ENCODE data around the gene GPI. TPM values are rescaled to one million over a fixed set of nuclear protein-coding genes. Genes with fewer than 3 reads are reported as not detected.

Gene GPI
- total RNA-seq, 1 experiment from 2014 or later, result 263 TPM

GRCh38 chr19:34364462-34364829, 550 bp upstream of the GPI start:
- Histone ChIP-seq H4K20me1 (ENCODE audit: low read length) (peaks cover 21% of the 10 kb centered on the region; the same call in 1 of the 2 replicates), H3K4me2 (ENCODE audit: low read length) (peak overlapping the region; percentile 96), H3K9me2 (replicated peaks; ENCODE audit: low read length) (no peaks in the 10 kb centered on the region), H3K9me3 (ENCODE audit: low read length) (no peaks in the 10 kb centered on the region), H3K36me3 (ENCODE audit: low read depth, low read length) (peaks cover 23% of the 10 kb centered on the region), H3F3A (ENCODE audit: low read length, unreplicated experiment) (no peaks in the 10 kb centered on the region), H3K27ac (ENCODE audit: low read length) (no peak overlapping the region), H3K4me3 (ENCODE audit: low read length) (peak overlapping the region; percentile 96), H2AFZ (ENCODE audit: low read length) (peak overlapping the region; percentile 81), H3K79me2 (ENCODE audit: low read length) (peaks cover 42% of the 10 kb centered on the region), H3K27me3 (ENCODE audit: low read length) (no peaks in the 10 kb centered on the region), H3K4me1 (ENCODE audit: insufficient read depth, low read length) (peaks cover 22% of the 10 kb centered on the region), H3K9ac (ENCODE audit: low read length) (no peak overlapping the region)
- DNase-seq (no peak), ATAC-seq (no peak)
- intact Hi-C loops (cut with micrococcal nuclease), result no loop called here
- BruUV-seq (replicated peaks), result no TSS peak
- CTCF ChIA-PET, result no interaction called here
- TF ChIP-seq EZH2 (IDR thresholded peaks at IDR 0.05; ENCODE audit: low read length, unreplicated experiment) (no peak), CTCF (conservative IDR thresholded peaks at IDR 0.05; ENCODE audit: low read depth, low read length) (no peak)
- POLR2A ChIA-PET (ENCODE audit: unreplicated experiment), result no interaction called here

GRCh38 chr19:34365463-34366401, 736 bp downstream of the GPI start:
- Histone ChIP-seq H3K27me3 (ENCODE audit: low read length) (no peaks in the 10 kb centered on the region), H3K9ac (ENCODE audit: low read length) (peak overlapping the region; percentile 86), H3K9me2 (replicated peaks; ENCODE audit: low read length) (no peaks in the 10 kb centered on the region), H3K27ac (ENCODE audit: low read length) (peak overlapping the region; percentile 23; the same call in 1 of the 2 replicates), H3K9me3 (ENCODE audit: low read length) (no peaks in the 10 kb centered on the region), H3K4me3 (ENCODE audit: low read length) (peak overlapping the region; percentile 96), H3K4me2 (ENCODE audit: low read length) (peak overlapping the region; percentile 96), H3K4me1 (ENCODE audit: insufficient read depth, low read length) (peaks cover 15% of the 10 kb centered on the region), H3F3A (ENCODE audit: low read length, unreplicated experiment) (no peaks in the 10 kb centered on the region), H3K79me2 (ENCODE audit: low read length) (peaks cover 48% of the 10 kb centered on the region), H2AFZ (ENCODE audit: low read length) (peak overlapping the region; percentile 87), H4K20me1 (ENCODE audit: low read length) (peaks cover 21% of the 10 kb centered on the region; the same call in 1 of the 2 replicates), H3K36me3 (ENCODE audit: low read depth, low read length) (peaks cover 24% of the 10 kb centered on the region)
- DNase-seq, result peak; percentile 14
- intact Hi-C loops (cut with micrococcal nuclease), result no loop called here
- no peak for TF ChIP-seq EZH2phosphoT487 (IDR thresholded peaks at IDR 0.05; ENCODE audit: borderline replicate concordance, low read length)
- no peak for TF ChIP-seq EZH2 (IDR thresholded peaks at IDR 0.05; ENCODE audit: low read length, unreplicated experiment)
- TF ChIP-seq CTCF (conservative IDR thresholded peaks at IDR 0.05; ENCODE audit: low read depth, low read length), result no peak
- ATAC-seq, result peak; percentile 56
- TSS peak; percentile 43 for BruUV-seq (replicated peaks)
- POLR2A ChIA-PET (ENCODE audit: unreplicated experiment), result interaction anchor here (0.5 kb wide), 1 partner anchor 92 kb away, joined by 4 read pairs; no protein-coding TSS in a partner anchor
- CTCF ChIA-PET, result no interaction called here

All from PC-3 (cell line).